Thyroid gland (tissue), 4 donors: Measurements from ENCODE around the gene FGD1.
"Not testable (repeated sequence)": the region's sequence is repeated elsewhere in the genome, so short reads cannot be mapped to it uniquely, and the experiment has no call there.

Experiments used
- CTCF ChIP-seq, 6 experiments: fragments of 200-600 bp in 3 of 6; fragments of 450-650 bp in 3 of 6; sonication (generic) in 3 of 6; IDR thresholded peaks; one replicate each; pipeline ENCODE4 v1.5.1; 2016 to 2019; ENCODE audit warnings: antibody characterized with exemption in 6 of 6, mild to moderate bottlenecking in 2 of 6, inconsistent platforms in 1 of 6, moderate library complexity in 1 of 6
- POLR2A ChIP-seq, 2 donors: fragments of 450-650 bp; IDR thresholded peaks; one replicate each; pipeline ENCODE4 v1.6.1; 2017; ENCODE audit warnings: antibody characterized with exemption in 2 of 2, mild to moderate bottlenecking in 2 of 2, moderate library complexity in 1 of 2

GRCh38 chrX:54542239-54542638 is 46.2 kb upstream of the FGD1 start:
- TF ChIP-seq CTCF, POLR2A (IDR thresholded peaks at IDR 0.05): not testable (repeated sequence)
